ENCODE measurements around the gene PDE4D. TPM values are rescaled to one million over a fixed set of nuclear protein-coding genes. Genes with fewer than 3 reads are reported as not detected.
A peak's percentile ranks its signal among the peaks of the same experiment; 100 is the strongest.

The PDE4D gene
- total RNA-seq, 1 experiment from 2014 or later, result 3.3 TPM

DNA sequence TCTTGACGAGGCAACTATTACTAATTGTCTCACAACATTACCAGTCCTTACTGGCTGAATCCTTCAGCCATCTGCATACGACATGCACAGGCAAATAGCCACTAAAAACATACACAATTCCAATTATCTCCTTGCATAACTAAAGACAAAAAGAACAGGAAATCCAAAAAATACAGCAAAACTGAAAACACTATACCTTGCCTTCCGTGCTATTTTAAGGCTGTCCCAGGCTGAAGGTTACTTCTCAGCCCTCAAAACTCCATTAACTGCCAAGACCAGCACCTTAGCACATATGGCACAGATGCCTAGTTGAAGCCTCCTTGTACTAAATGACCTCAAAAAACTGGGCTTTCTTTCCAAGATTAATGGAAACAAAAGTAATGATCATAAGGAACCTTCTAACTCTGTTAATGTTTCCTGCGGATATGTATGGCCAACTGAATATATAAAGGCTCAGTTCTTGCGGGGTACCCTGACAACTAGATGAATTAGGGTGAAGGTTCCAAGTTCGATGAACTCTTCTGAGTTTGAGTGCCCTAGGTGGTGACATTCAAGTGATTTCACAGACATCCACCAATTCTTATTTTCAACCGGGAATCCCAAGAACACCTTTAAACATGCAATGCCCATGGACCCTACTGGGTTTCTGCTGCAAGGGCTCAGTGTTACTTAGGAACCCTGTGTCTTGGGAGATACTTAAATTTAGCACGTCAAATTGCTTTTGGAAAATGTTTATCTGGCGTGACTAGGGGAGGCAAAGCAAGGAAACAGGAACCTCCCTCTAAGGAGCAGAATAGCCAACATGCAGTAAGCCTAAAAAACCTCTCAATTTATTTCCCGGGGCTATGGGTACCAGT, 855.4 kb downstream of the PDE4D start (continued):
- TF ChIP-seq IRF2 (CRISPR knock-in tag; IDR thresholded peaks at IDR 0.05; ENCODE audit: borderline replicate concordance, low read depth) (no peak), GABPB1 (CRISPR knock-in tag; IDR thresholded peaks at IDR 0.05) (no peak)

DNA sequence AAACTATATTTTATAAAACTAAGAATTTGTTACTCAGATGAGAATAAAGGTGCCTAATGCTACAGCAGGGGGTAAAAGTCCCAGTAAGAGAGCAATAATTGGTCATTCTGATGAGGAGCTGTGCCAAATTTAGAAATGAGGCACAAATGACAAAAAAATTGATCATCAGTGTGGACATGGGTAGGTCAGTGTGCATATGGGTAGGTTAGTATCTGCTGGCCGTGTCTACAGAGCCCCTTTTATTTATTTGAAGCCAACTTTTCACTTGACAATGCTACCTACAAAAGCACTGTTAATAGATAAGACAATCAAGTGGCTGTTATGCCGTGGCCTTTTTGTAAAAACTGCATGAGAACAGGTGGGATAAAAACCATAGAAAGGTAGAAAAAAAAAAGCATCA, 856.1 kb downstream of the PDE4D start:
- peak overlapping the region; percentile 12; the same call in 1 of the 2 replicates for H3K4me3 Mint-ChIP-seq
- no peak overlapping the region for H3K27ac Mint-ChIP-seq
- ChIA-PET POLR2A (no interaction called here), CTCF (no interaction called here)
- ATAC-seq, result no peak
- no peaks in the 10 kb centered on the region for H3K9me3 Mint-ChIP-seq
- peaks cover 22% of the 10 kb centered on the region for H3K4me1 Mint-ChIP-seq
- DNase-seq (ENCODE audit: low spot score), result no peak
- TF ChIP-seq, protein P1, sequence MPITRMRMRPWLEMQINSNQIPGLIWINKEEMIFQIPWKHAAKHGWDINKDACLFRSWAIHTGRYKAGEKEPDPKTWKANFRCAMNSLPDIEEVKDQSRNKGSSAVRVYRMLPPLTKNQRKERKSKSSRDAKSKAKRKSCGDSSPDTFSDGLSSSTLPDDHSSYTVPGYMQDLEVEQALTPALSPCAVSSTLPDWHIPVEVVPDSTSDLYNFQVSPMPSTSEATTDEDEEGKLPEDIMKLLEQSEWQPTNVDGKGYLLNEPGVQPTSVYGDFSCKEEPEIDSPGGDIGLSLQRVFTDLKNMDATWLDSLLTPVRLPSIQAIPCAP (CRISPR knock-in tag; IDR thresholded peaks at IDR 0.05), result no peak
- TF ChIP-seq ATF1 (CRISPR knock-in tag; IDR thresholded peaks at IDR 0.05) (no peak), JAZF1 (CRISPR knock-in tag; IDR thresholded peaks at IDR 0.05) (no peak), FOXP1 (CRISPR knock-in tag; IDR thresholded peaks at IDR 0.05; ENCODE audit: borderline replicate concordance) (no peak), ETV6 (CRISPR knock-in tag; IDR thresholded peaks at IDR 0.05) (no peak)
- TF ChIP-seq, protein P2, sequence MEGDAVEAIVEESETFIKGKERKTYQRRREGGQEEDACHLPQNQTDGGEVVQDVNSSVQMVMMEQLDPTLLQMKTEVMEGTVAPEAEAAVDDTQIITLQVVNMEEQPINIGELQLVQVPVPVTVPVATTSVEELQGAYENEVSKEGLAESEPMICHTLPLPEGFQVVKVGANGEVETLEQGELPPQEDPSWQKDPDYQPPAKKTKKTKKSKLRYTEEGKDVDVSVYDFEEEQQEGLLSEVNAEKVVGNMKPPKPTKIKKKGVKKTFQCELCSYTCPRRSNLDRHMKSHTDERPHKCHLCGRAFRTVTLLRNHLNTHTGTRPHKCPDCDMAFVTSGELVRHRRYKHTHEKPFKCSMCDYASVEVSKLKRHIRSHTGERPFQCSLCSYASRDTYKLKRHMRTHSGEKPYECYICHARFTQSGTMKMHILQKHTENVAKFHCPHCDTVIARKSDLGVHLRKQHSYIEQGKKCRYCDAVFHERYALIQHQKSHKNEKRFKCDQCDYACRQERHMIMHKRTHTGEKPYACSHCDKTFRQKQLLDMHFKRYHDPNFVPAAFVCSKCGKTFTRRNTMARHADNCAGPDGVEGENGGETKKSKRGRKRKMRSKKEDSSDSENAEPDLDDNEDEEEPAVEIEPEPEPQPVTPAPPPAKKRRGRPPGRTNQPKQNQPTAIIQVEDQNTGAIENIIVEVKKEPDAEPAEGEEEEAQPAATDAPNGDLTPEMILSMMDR (IDR thresholded peaks at IDR 0.05), result no peak
- H3K27me3 Mint-ChIP-seq (ENCODE audit: low read depth), result peaks cover 50% of the 10 kb centered on the region
- H3K36me3 Mint-ChIP-seq, result no peaks in the 10 kb centered on the region

DNA sequence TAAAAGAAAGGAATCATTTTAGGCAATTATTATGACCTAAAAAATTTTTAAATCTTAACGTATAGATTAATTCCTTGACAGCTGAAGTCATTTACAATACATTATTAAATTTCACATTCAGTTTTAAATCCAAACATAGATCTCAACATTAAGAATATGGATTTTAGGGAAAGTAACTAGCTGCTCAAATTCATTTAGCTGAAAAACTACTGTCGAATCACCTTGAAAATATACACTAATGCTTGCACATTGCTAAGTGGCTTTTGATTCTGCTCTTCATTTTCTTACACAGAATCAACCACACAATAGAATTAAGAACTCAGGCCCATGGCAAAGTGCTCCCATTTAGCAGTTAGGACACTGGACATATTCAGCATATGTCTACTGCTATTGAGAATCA, 856.5 kb downstream of the PDE4D start:
- DNase-seq (ENCODE audit: low spot score), result no peak
- no peaks in the 10 kb centered on the region for H3K36me3 Mint-ChIP-seq
- ChIA-PET POLR2A (no interaction called here), CTCF (interaction anchor here (0.7 kb wide), 1 partner anchor 145 kb away, joined by 5 read pairs; no protein-coding TSS in a partner anchor)
- no peak overlapping the region for H3K27ac Mint-ChIP-seq
- peaks cover 22% of the 10 kb centered on the region for H3K4me1 Mint-ChIP-seq
- ATAC-seq, result no peak
- H3K27me3 Mint-ChIP-seq (ENCODE audit: low read depth), result peaks cover 49% of the 10 kb centered on the region
- no peaks in the 10 kb centered on the region for H3K9me3 Mint-ChIP-seq
- no peak overlapping the region for H3K4me3 Mint-ChIP-seq
- TF ChIP-seq, protein P3, sequence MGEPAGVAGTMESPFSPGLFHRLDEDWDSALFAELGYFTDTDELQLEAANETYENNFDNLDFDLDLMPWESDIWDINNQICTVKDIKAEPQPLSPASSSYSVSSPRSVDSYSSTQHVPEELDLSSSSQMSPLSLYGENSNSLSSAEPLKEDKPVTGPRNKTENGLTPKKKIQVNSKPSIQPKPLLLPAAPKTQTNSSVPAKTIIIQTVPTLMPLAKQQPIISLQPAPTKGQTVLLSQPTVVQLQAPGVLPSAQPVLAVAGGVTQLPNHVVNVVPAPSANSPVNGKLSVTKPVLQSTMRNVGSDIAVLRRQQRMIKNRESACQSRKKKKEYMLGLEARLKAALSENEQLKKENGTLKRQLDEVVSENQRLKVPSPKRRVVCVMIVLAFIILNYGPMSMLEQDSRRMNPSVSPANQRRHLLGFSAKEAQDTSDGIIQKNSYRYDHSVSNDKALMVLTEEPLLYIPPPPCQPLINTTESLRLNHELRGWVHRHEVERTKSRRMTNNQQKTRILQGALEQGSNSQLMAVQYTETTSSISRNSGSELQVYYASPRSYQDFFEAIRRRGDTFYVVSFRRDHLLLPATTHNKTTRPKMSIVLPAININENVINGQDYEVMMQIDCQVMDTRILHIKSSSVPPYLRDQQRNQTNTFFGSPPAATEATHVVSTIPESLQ (CRISPR knock-in tag; IDR thresholded peaks at IDR 0.05), result no peak
- TF ChIP-seq PRRX2 (CRISPR knock-in tag; IDR thresholded peaks at IDR 0.05) (no peak), NFE2L1 (CRISPR knock-in tag; IDR thresholded peaks at IDR 0.05) (no peak), ZNF396 (CRISPR knock-in tag; IDR thresholded peaks at IDR 0.05; ENCODE audit: borderline replicate concordance) (no peak), ZNF138 (CRISPR knock-in tag; conservative IDR thresholded peaks at IDR 0.05) (no peak), ZNF121 (CRISPR knock-in tag; IDR thresholded peaks at IDR 0.05) (no peak)
- TF ChIP-seq, protein P4, sequence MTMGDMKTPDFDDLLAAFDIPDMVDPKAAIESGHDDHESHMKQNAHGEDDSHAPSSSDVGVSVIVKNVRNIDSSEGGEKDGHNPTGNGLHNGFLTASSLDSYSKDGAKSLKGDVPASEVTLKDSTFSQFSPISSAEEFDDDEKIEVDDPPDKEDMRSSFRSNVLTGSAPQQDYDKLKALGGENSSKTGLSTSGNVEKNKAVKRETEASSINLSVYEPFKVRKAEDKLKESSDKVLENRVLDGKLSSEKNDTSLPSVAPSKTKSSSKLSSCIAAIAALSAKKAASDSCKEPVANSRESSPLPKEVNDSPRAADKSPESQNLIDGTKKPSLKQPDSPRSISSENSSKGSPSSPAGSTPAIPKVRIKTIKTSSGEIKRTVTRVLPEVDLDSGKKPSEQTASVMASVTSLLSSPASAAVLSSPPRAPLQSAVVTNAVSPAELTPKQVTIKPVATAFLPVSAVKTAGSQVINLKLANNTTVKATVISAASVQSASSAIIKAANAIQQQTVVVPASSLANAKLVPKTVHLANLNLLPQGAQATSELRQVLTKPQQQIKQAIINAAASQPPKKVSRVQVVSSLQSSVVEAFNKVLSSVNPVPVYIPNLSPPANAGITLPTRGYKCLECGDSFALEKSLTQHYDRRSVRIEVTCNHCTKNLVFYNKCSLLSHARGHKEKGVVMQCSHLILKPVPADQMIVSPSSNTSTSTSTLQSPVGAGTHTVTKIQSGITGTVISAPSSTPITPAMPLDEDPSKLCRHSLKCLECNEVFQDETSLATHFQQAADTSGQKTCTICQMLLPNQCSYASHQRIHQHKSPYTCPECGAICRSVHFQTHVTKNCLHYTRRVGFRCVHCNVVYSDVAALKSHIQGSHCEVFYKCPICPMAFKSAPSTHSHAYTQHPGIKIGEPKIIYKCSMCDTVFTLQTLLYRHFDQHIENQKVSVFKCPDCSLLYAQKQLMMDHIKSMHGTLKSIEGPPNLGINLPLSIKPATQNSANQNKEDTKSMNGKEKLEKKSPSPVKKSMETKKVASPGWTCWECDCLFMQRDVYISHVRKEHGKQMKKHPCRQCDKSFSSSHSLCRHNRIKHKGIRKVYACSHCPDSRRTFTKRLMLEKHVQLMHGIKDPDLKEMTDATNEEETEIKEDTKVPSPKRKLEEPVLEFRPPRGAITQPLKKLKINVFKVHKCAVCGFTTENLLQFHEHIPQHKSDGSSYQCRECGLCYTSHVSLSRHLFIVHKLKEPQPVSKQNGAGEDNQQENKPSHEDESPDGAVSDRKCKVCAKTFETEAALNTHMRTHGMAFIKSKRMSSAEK (CRISPR knock-in tag; IDR thresholded peaks at IDR 0.05; ENCODE audit: borderline replicate concordance), result no peak
- TF ChIP-seq, protein P5, sequence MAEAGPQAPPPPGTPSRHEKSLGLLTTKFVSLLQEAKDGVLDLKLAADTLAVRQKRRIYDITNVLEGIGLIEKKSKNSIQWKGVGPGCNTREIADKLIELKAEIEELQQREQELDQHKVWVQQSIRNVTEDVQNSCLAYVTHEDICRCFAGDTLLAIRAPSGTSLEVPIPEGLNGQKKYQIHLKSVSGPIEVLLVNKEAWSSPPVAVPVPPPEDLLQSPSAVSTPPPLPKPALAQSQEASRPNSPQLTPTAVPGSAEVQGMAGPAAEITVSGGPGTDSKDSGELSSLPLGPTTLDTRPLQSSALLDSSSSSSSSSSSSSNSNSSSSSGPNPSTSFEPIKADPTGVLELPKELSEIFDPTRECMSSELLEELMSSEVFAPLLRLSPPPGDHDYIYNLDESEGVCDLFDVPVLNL (CRISPR knock-in tag; IDR thresholded peaks at IDR 0.05; ENCODE audit: borderline replicate concordance, low read depth), result no peak
- TF ChIP-seq, protein P6, sequence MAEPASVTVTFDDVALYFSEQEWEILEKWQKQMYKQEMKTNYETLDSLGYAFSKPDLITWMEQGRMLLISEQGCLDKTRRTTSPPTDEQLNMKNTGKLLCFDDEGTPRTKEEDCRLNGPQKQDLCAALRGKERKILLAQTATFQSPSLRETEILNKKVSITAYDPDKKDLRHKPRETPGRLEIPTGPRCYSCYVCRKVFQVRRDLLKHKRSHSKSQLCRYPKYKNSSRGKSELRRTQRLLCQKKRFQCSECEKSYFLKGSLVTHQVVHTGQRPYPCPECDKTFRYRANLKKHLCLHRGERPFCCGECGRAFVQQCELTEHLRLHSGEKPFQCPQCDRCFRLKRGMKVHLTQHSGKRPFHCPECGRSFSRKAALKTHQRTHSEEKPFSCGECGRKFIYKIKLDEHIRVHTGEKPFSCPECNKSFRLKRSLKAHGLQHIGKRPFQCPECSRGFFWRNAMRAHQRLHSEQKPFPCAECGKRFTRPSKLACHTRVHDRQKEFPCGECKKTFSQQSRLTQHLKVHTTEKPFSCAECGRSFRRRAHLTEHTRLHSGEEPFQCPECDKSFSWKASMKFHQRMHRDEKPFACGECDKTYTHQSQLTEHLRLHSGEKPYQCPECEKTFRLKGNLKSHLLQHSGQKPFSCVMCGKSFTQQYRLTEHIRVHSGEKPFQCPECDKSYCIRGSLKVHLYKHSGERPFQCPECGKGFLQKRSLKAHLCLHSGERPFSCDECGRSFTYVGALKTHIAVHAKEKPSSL (CRISPR knock-in tag; conservative IDR thresholded peaks at IDR 0.05), result no peak
- TF ChIP-seq, protein P7, sequence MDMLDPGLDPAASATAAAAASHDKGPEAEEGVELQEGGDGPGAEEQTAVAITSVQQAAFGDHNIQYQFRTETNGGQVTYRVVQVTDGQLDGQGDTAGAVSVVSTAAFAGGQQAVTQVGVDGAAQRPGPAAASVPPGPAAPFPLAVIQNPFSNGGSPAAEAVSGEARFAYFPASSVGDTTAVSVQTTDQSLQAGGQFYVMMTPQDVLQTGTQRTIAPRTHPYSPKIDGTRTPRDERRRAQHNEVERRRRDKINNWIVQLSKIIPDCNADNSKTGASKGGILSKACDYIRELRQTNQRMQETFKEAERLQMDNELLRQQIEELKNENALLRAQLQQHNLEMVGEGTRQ (CRISPR knock-in tag; IDR thresholded peaks at IDR 0.05), result no peak
